MM.1S (cell line): Measurements from ENCODE around the gene BPGM.

Experiments used
- DNase-seq: peaks from one replicate; pipeline ENCODE4 v3.0.0-alpha.2; 2015
- H2AFZ ChIP-seq: fragments of 300-600 bp; sonication (generic); 2 replicates; pipeline ENCODE4 v1.6.0; 2016; ENCODE audit warnings: antibody characterized with exemption, low read length
- H3F3A ChIP-seq: fragments of 300-600 bp; sonication (generic); 2 replicates; pipeline ENCODE4 v1.6.1; 2016; ENCODE audit warnings: mild to moderate bottlenecking, antibody characterized with exemption, low read length, moderate library complexity, mixed read lengths; ENCODE audit not compliant: insufficient read depth
- H3K27ac ChIP-seq: fragments of 300-600 bp; sonication (generic); 2 replicates; pipeline ENCODE4 v1.5.1; 2016; ENCODE audit warnings: mild to moderate bottlenecking, low read length
- H3K27me3 ChIP-seq: fragments of 300-600 bp; sonication (generic); replicated peaks from 2 replicates; pipeline ENCODE4 v1.6.0; 2016; ENCODE audit warnings: low read length; ENCODE audit not compliant: insufficient read depth
- H3K36me3 ChIP-seq: fragments of 300-600 bp; sonication (generic); replicated peaks from 2 replicates; pipeline ENCODE4 v1.6.1; 2016; ENCODE audit warnings: mild to moderate bottlenecking, low read length, mixed read lengths; ENCODE audit not compliant: insufficient read depth
- H3K4me1 ChIP-seq: fragments of 300-600 bp; sonication (generic); 2 replicates; pipeline ENCODE4 v1.6.1; 2016; ENCODE audit warnings: low read length, mixed read lengths
- H3K4me2 ChIP-seq: fragments of 300-600 bp; sonication (generic); 2 replicates; pipeline ENCODE4 v1.6.0; 2016; ENCODE audit warnings: low read depth, low read length
- H3K4me3 ChIP-seq: fragments of 300-600 bp; sonication (generic); 2 replicates; pipeline ENCODE4 v1.5.1; 2016; ENCODE audit warnings: low read length, mixed read lengths
- H3K79me2 ChIP-seq: fragments of 300-600 bp; sonication (generic); 2 replicates; pipeline ENCODE4 v1.6.1; 2016; ENCODE audit warnings: mixed run types, low read length, mixed read lengths
- H3K9ac ChIP-seq: fragments of 300-600 bp; sonication (generic); 2 replicates; pipeline ENCODE4 v1.6.1; 2016; ENCODE audit warnings: low read length, mixed read lengths
- H3K9me2 ChIP-seq: fragments of 300-600 bp; sonication (generic); replicated peaks from 2 replicates; pipeline ENCODE4 v1.6.1; 2016; ENCODE audit warnings: mild to moderate bottlenecking, low read length, mixed read lengths; ENCODE audit not compliant: insufficient read depth
- H3K9me3 ChIP-seq: fragments of 300-600 bp; sonication (generic); replicated peaks from 2 replicates; pipeline ENCODE4 v1.6.1; 2016; ENCODE audit warnings: mild to moderate bottlenecking, low read length, mixed read lengths; ENCODE audit not compliant: insufficient read depth
- H4K20me1 ChIP-seq: fragments of 300-600 bp; sonication (generic); 2 replicates; pipeline ENCODE4 v1.6.1; 2016; ENCODE audit warnings: mild to moderate bottlenecking, low read length, moderate library complexity, mixed read lengths; ENCODE audit not compliant: insufficient read depth
- CTCF ChIP-seq: fragments of 300-600 bp; sonication (generic); IDR thresholded peaks from 2 replicates; pipeline ENCODE4 v1.5.1; 2016; ENCODE audit warnings: antibody characterized with exemption, low read length, mixed read lengths
- EZH2 ChIP-seq: fragments of 300-600 bp; sonication (generic); optimal IDR thresholded peaks from 2 replicates; pipeline ENCODE3; 2017; ENCODE audit warnings: low read depth, mild to moderate bottlenecking, antibody characterized with exemption, low read length, mixed read lengths
- EZH2phosphoT487 ChIP-seq: fragments of 300-600 bp; sonication (generic); IDR thresholded peaks from 2 replicates; pipeline ENCODE4 v1.6.1; 2018; ENCODE audit warnings: antibody characterized with exemption, low read length

Gene BPGM

GRCh38 chr7:134636008-134636449, 10.6 kb upstream of the BPGM start:
- DNase-seq, result peak; percentile 83

GRCh38 chr7:134637441-134637840, 9.2 kb upstream of the BPGM start:
- H3F3A ChIP-seq, result peaks cover 14% of the 10 kb centered on the region
- no peak overlapping the region for H3K4me2 ChIP-seq
- no peak overlapping the region for H2AFZ ChIP-seq
- H3K4me3 ChIP-seq, result no peak overlapping the region
- no peak for DNase-seq
- TF ChIP-seq CTCF (no peak), EZH2phosphoT487 (no peak), EZH2 (no peak)
- H3K36me3 ChIP-seq, result no peaks in the 10 kb centered on the region
- H4K20me1 ChIP-seq, result no peaks in the 10 kb centered on the region
- peaks cover 18% of the 10 kb centered on the region for H3K4me1 ChIP-seq
- no peak overlapping the region for H3K9ac ChIP-seq
- no peaks in the 10 kb centered on the region for H3K79me2 ChIP-seq
- H3K9me2 ChIP-seq, result no peaks in the 10 kb centered on the region
- no peaks in the 10 kb centered on the region for H3K27me3 ChIP-seq
- no peaks in the 10 kb centered on the region for H3K9me3 ChIP-seq
- no peak overlapping the region for H3K27ac ChIP-seq

More at GRCh38 chr7:134636008-134636449, 10.6 kb upstream of the BPGM start:
- TF ChIP-seq EZH2 (no peak), EZH2phosphoT487 (no peak)
- no peak overlapping the region for H3K9ac ChIP-seq
- H4K20me1 ChIP-seq, result no peaks in the 10 kb centered on the region
- H3K4me3 ChIP-seq, result peak overlapping the region; percentile 11
- peak overlapping the region; percentile 49 for H3K4me2 ChIP-seq
- no peaks in the 10 kb centered on the region for H3K9me2 ChIP-seq
- peaks cover 14% of the 10 kb centered on the region for H3F3A ChIP-seq
- no peaks in the 10 kb centered on the region for H3K36me3 ChIP-seq
- peaks cover 18% of the 10 kb centered on the region for H3K4me1 ChIP-seq
- H3K27me3 ChIP-seq, result no peaks in the 10 kb centered on the region
- H3K9me3 ChIP-seq, result no peaks in the 10 kb centered on the region
- H3K27ac ChIP-seq, result peak overlapping the region; percentile 17; the same call in 1 of the 2 replicates
- H2AFZ ChIP-seq, result peak overlapping the region; percentile 28
- H3K79me2 ChIP-seq, result no peaks in the 10 kb centered on the region

GRCh38 chr7:134637934-134638719, 8.5 kb upstream of the BPGM start:
- H3K27ac ChIP-seq, result no peak overlapping the region
- no peaks in the 10 kb centered on the region for H3K9me3 ChIP-seq
- no peak overlapping the region for H2AFZ ChIP-seq
- H3K36me3 ChIP-seq, result no peaks in the 10 kb centered on the region
- H3K9ac ChIP-seq, result no peak overlapping the region
- H3F3A ChIP-seq, result peaks cover 14% of the 10 kb centered on the region
- no peak overlapping the region for H3K4me2 ChIP-seq
- H3K79me2 ChIP-seq, result no peaks in the 10 kb centered on the region
- TF ChIP-seq CTCF (no peak), EZH2phosphoT487 (no peak), EZH2 (no peak)
- H3K9me2 ChIP-seq, result no peaks in the 10 kb centered on the region
- no peaks in the 10 kb centered on the region for H3K27me3 ChIP-seq
- peaks cover 18% of the 10 kb centered on the region for H3K4me1 ChIP-seq
- no peak overlapping the region for H3K4me3 ChIP-seq
- H4K20me1 ChIP-seq, result no peaks in the 10 kb centered on the region
- no peak for DNase-seq

- no peaks in the 10 kb centered on the region for H3K9me2 ChIP-seq
- no peaks in the 10 kb centered on the region for H4K20me1 ChIP-seq
- no peak overlapping the region for H3K4me2 ChIP-seq
- H3K9ac ChIP-seq, result no peak overlapping the region
- H3K27ac ChIP-seq, result no peak overlapping the region
- H3K27me3 ChIP-seq, result no peaks in the 10 kb centered on the region
- H3K36me3 ChIP-seq, result no peaks in the 10 kb centered on the region
- H3K4me1 ChIP-seq, result peaks cover 18% of the 10 kb centered on the region
- H3K79me2 ChIP-seq, result no peaks in the 10 kb centered on the region
- H3K4me3 ChIP-seq, result no peak overlapping the region
- no peaks in the 10 kb centered on the region for H3K9me3 ChIP-seq
- H2AFZ ChIP-seq, result no peak overlapping the region
- TF ChIP-seq CTCF (no peak), EZH2phosphoT487 (no peak), EZH2 (no peak)
- DNase-seq, result no peak
- H3F3A ChIP-seq, result peaks cover 14% of the 10 kb centered on the region
Measured at GRCh38 chr7:134639061-134639460, 7.6 kb upstream of the BPGM start.
